HUES64 (cell line): Measurements from ENCODE around the gene GRIN3A.
A peak's percentile ranks its signal among the peaks of the same experiment; 100 is the strongest.

ENCODE experiments used
- H3K27ac ChIP-seq: 2 replicates; pipeline ENCODE4 v1.7.0; 2013; ENCODE audit warnings: low read depth, low read length, inconsistent platforms
- H3K27me3 ChIP-seq: 2 replicates; pipeline ENCODE4 v1.6.1; 2013; ENCODE audit warnings: mild to moderate bottlenecking, low read length; ENCODE audit not compliant: insufficient read depth
- H3K36me3 ChIP-seq: 2 replicates; pipeline ENCODE4 v1.6.1; 2013; ENCODE audit warnings: mild to moderate bottlenecking, low read length; ENCODE audit not compliant: insufficient read depth
- H3K4me1 ChIP-seq: 2 replicates; pipeline ENCODE4 v1.6.1; 2013; ENCODE audit warnings: mild to moderate bottlenecking, low read length, moderate library complexity; ENCODE audit not compliant: insufficient read depth
- H3K4me3 ChIP-seq: 2 replicates; pipeline ENCODE4 v1.5.1; 2013; ENCODE audit warnings: mild to moderate bottlenecking, low read length, moderate library complexity
- H3K9ac ChIP-seq: 2 replicates; pipeline ENCODE4 v1.6.1; 2013; ENCODE audit warnings: mild to moderate bottlenecking, low read depth, low read length
- H3K9me3 ChIP-seq: 2 replicates; pipeline ENCODE4 v1.6.1; 2013; ENCODE audit warnings: low read depth, low read length; ENCODE audit not compliant: insufficient read depth
- WGBS: fragments of 150-250, 120-280 bp; methylation state at CpG from one replicate; pipeline ENCODE4 v1.1.7; 2013; ENCODE audit warnings: missing lambda C conversion rate; 5-methylcytosine and 5-hydroxymethylcytosine counted together

Gene GRIN3A

GRCh38 chr9:101543098-101543735 is 195.2 kb downstream of the GRIN3A start:
- Histone ChIP-seq H3K9me3 (no peaks in the 10 kb centered on the region), H3K4me3 (no peak overlapping the region), H3K27ac (no peak overlapping the region), H3K9ac (no peak overlapping the region), H3K27me3 (no peaks in the 10 kb centered on the region), H3K36me3 (peaks cover 87% of the 10 kb centered on the region), H3K4me1 (no peaks in the 10 kb centered on the region)
- whole genome bisulfite sequencing, result 96% methylated on average over 14 of the region's 14 CpGs

- Histone ChIP-seq H3K27me3 (no peaks in the 10 kb centered on the region), H3K9me3 (no peaks in the 10 kb centered on the region), H3K4me3 (no peak overlapping the region), H3K9ac (no peak overlapping the region), H3K4me1 (no peaks in the 10 kb centered on the region), H3K36me3 (peaks cover 86% of the 10 kb centered on the region), H3K27ac (no peak overlapping the region)
- WGBS, result 95% methylated on average over 8 of the region's 8 CpGs
These were observed 198.4 kb downstream of the GRIN3A start for GRCh38 chr9:101540069-101540468.

GRCh38 chr9:101536938-101537337 is 201.5 kb downstream of the GRIN3A start:
- Histone ChIP-seq H3K27me3 (no peaks in the 10 kb centered on the region), H3K9ac (no peak overlapping the region), H3K4me1 (peaks cover 5% of the 10 kb centered on the region; the same call in 1 of the 2 replicates), H3K27ac (no peak overlapping the region), H3K9me3 (no peaks in the 10 kb centered on the region), H3K36me3 (peaks cover 63% of the 10 kb centered on the region), H3K4me3 (no peak overlapping the region)
- 92% methylated on average over 2 of the region's 2 CpGs for WGBS

GRCh38 chr9:101536351-101536750 is 202.1 kb downstream of the GRIN3A start:
- Histone ChIP-seq H3K9ac (no peak overlapping the region), H3K4me3 (no peak overlapping the region), H3K36me3 (peaks cover 57% of the 10 kb centered on the region), H3K9me3 (no peaks in the 10 kb centered on the region), H3K4me1 (peaks cover 5% of the 10 kb centered on the region; the same call in 1 of the 2 replicates), H3K27me3 (no peaks in the 10 kb centered on the region), H3K27ac (no peak overlapping the region)

GRCh38 chr9:101533334-101534204 is 204.9 kb downstream of the GRIN3A start, which contains the start of gene RNF20:
RNF20 (plus strand) TSS chr9:101533853; CDS start chr9:101535424, 1,571 bp downstream.
- peaks cover 35% of the 10 kb centered on the region for H3K36me3 ChIP-seq
- H3K4me1 ChIP-seq, result peaks cover 5% of the 10 kb centered on the region; the same call in 1 of the 2 replicates
- WGBS, result under 1% methylated on average over 45 of the region's 45 CpGs
- H3K27ac ChIP-seq, result peak within 1 kb of the TSS; percentile 87
- H3K9ac ChIP-seq, result peak within 1 kb of the TSS; percentile 81
- H3K4me3 ChIP-seq, result peak within 1 kb of the TSS; percentile 98
- H3K27me3 ChIP-seq, result no peaks in the 10 kb centered on the region
- H3K9me3 ChIP-seq, result no peaks in the 10 kb centered on the region

DNA sequence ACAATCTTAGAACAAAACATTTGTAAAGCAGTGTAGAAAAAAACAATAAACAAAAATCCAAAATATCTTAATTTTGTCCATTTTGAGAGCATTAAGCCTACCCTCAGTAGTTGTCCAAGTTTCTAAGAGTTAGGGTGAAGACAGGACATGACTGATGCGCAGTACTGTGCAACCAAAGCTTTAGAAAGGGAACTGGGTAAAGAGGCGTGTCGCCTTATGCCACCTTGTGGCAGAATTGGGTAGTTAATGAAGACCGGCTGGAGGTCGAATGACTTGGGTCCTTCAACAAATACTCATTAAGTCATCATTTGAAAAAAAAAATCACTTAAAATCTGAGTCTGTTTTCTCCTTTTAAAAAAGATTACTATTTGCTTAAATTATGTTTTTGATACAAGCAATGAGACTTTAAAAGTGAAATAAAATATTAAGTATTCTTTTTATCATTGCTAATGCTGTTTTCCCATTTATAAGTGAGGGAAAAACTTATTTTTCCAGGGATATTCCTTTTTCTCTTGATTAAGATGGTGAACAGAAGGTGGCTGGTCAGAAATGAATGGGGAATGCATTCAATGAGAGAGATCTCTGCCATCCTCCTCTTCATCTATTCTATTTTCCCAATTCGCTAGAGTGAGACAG is 208.3 kb downstream of the GRIN3A start:
- Histone ChIP-seq H3K27me3 (no peaks in the 10 kb centered on the region), H3K27ac (no peak overlapping the region), H3K9ac (no peak overlapping the region), H3K9me3 (no peaks in the 10 kb centered on the region), H3K4me3 (no peak overlapping the region), H3K36me3 (peaks cover under 1% of the 10 kb centered on the region; the same call in 1 of the 2 replicates), H3K4me1 (peaks cover 5% of the 10 kb centered on the region; the same call in 1 of the 2 replicates)
- 30% methylated on average over 6 of the region's 6 CpGs for WGBS

GRCh38 chr9:101528015-101528414 is 210.4 kb downstream of the GRIN3A start:
- Histone ChIP-seq H3K9me3 (no peaks in the 10 kb centered on the region), H3K9ac (no peak overlapping the region), H3K27me3 (no peaks in the 10 kb centered on the region), H3K27ac (no peak overlapping the region), H3K4me3 (no peak overlapping the region), H3K36me3 (no peaks in the 10 kb centered on the region), H3K4me1 (peaks cover 14% of the 10 kb centered on the region)

DNA sequence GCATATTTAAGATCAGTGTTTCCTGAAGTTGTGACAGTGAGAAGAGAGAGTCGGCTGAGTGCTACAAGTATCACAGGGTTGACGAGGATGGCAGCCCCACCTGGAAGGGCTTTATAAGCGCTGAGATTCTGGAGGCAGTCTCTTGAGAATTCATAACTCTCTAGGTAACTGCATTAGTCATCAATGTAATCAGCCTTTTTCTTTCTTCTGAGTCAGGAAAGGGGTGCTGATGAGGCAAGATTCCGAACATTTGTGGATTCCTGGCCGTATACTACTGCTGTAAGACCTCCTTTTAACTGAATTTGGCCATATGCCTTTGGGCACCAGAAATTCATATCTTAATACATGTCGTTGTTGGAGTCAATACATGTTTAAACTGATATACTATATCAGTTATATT is 211.4 kb downstream of the GRIN3A start:
- Histone ChIP-seq H3K36me3 (no peaks in the 10 kb centered on the region), H3K27me3 (no peaks in the 10 kb centered on the region), H3K27ac (no peak overlapping the region), H3K4me1 (peaks cover 10% of the 10 kb centered on the region; the same call in 1 of the 2 replicates), H3K9me3 (no peaks in the 10 kb centered on the region), H3K4me3 (no peak overlapping the region), H3K9ac (no peak overlapping the region)
- 91% methylated on average over 5 of the region's 6 CpGs for WGBS

- H3K27ac ChIP-seq, result no peak overlapping the region
- WGBS, result 84% methylated on average over 6 of the region's 6 CpGs
These were observed 214.1 kb downstream of the GRIN3A start for GRCh38 chr9:101524371-101524770.

More at GRCh38 chr9:101524371-101524770, 214.1 kb downstream of the GRIN3A start:
- Histone ChIP-seq H3K27me3 (no peaks in the 10 kb centered on the region), H3K9ac (no peak overlapping the region), H3K9me3 (no peaks in the 10 kb centered on the region), H3K4me3 (no peak overlapping the region), H3K4me1 (peaks cover 10% of the 10 kb centered on the region; the same call in 1 of the 2 replicates), H3K36me3 (no peaks in the 10 kb centered on the region)
